CD4-positive, alpha-beta T cell treated with Interleukin-4 for 1 hour (primary cell): ENCODE measurements around the gene NYAP1.
"Not testable (repeated sequence)": the region's sequence is repeated elsewhere in the genome, so short reads cannot be mapped to it uniquely, and the experiment has no call there.

ENCODE experiments used
- DNase-seq, 2 donors: peaks; one replicate each; pipeline ENCODE4 v3.0.0-alpha.2; 2020 to 2022

NYAP1 gene

DNA sequence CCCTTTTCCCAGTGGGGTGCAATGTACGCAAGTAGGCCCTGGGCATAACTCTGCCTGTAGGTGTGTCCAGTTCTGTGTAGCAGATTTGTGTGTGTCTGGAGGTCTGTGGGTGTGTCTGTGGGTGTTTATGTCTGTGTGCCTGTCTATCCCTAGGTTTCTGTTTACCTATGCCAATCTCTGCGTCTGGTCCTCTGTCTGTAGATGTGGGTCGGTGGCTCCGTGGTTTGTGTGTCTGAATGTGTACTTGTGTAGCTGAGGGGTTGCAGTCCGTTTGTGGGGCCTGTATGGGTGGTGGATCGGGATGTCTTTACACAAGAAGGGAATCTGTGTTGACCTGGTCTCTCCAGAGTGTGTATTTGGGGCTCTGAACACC lies 932 bp downstream of the NYAP1 start:
- no peak for DNase-seq

DNA sequence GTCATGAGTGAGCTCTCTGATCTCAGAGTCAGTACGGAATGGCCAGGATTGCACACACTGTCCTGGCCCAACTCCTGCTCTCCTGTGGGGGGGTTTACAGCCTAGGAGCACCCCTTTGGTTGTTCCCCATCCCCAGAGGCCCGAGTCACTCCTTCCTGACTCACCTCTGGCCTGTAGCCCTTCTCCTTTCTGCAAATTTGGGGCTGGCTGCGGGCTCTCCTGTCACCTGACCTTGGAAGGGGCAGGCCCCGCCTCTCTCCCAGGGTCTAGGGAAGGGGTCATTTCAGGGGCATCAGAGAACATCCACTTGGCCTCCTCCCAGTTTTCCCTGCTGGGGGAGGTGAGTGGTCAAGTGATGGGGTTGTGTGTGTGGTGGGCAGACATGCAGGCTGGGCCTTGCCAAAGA lies 1.7 kb downstream of the NYAP1 start:
- no peak for DNase-seq

DNA sequence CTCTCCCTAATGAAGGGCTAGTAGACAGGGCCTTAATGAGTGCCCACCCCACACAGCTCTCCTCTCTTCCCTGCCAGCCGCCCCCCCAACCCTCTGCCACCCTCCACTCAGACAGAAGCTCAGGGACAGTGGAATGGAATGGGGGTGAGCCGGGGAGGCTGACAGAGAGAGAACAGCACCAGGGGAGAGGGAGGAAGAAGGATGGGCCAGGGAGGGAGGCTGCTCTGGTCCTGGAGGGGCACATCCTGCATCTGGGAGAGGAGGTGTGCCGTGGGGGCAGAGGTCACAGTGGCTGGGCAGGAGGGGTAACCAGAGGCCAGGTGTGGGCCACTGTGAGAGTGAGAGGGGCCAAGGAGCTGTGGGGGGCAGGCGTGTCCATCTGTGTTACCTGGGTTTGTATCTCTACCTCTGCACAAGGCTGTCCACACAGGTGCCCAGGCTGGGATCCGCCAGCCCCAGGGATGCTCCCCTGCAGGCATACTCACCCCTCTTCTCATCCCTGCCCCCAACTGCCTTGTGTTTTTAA lies 2.4 kb downstream of the NYAP1 start:
- no peak for DNase-seq

DNA sequence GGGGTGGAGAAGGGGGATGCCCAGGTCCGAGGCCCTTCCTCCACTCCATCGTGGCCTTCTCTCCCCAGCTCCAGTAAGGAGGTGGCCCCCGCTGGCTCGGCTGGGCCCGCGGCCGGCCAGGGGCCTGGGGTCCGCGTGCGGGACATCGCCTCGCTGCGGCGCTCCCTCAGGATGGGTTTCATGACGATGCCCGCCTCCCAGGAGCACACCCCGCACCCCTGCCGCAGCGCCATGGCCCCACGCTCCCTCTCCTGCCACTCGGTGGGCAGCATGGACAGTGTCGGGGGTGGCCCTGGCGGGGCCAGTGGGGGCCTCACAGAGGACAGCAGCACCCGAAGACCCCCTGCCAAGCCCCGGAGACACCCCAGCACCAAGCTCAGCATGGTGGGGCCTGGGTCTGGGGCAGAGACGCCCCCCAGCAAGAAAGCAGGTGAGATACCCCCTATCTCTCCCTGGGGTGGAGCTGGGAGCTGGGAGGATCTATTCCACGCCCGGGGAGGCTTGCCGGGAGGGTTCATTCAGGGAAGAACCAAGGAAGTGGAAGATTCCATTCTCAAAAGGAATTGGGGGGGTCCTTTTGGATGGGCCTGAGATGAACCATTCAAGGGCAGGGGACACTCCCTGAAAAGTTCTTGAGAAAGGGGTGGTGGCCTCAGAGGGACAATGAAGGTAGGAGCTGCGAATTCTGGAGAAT lies 3.2 kb downstream of the NYAP1 start:
- DNase-seq, result no peak

DNA sequence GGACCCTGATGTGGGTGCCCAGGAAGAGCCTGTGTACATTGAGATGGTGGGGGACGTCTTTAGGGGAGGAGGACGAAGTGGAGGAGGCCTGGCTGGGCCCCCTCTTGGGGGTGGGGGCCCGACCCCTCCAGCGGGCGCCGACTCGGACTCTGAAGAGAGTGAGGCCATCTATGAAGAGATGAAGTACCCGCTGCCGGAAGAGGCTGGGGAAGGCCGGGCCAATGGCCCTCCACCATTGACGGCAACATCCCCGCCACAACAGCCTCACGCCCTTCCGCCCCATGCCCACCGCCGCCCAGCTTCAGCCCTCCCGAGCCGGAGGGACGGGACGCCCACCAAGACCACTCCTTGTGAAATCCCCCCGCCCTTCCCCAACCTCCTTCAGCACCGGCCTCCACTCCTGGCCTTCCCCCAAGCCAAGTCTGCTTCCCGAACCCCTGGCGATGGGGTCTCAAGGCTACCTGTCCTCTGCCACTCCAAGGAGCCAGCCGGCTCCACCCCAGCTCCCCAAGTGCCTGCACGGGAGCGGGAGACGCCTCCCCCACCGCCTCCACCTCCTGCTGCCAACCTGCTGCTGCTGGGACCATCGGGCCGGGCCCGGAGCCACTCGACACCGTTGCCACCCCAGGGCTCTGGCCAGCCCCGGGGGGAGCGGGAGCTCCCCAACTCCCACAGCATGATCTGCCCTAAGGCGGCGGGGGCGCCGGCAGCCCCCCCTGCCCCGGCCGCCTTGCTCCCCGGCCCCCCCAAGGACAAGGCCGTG lies 4.8 kb downstream of the NYAP1 start:
- no peak for DNase-seq

DNA sequence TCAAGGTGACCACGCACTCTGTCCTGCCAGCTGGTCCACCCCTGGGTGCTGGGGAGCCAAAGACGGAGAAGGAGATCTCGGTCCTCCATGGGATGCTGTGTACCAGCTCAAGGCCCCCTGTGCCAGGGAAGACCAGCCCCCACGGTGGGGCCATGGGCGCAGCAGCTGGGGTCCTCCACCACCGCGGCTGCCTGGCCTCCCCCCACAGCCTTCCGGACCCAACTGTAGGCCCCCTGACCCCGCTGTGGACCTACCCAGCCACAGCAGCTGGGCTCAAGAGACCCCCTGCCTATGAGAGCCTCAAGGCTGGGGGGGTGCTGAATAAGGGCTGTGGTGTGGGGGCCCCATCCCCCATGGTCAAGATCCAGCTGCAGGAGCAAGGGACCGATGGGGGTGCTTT lies 5.4 kb downstream of the NYAP1 start:
- DNase-seq, result no peak

DNA sequence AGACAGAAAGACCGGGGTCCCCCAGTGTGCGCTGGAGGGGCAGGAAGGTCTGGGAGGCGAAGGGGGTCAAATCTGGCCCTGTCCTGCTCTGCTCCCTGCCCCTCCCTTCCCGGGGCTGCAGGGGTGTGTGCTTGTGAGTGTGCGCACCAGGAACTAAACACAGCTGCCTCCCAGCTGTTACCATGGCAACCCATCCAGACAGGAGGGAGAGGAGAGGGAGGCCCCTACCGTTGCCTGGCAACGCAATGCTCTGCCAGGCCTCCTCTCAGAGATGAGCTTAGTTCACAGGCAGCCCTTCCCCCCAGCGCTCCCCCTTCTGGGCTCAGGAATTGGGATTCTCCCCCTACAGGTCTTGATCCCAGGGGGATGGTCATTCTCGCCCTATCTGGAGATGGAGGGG lies 6.1 kb downstream of the NYAP1 start:
- DNase-seq, result peak; percentile 46 to 56

DNA sequence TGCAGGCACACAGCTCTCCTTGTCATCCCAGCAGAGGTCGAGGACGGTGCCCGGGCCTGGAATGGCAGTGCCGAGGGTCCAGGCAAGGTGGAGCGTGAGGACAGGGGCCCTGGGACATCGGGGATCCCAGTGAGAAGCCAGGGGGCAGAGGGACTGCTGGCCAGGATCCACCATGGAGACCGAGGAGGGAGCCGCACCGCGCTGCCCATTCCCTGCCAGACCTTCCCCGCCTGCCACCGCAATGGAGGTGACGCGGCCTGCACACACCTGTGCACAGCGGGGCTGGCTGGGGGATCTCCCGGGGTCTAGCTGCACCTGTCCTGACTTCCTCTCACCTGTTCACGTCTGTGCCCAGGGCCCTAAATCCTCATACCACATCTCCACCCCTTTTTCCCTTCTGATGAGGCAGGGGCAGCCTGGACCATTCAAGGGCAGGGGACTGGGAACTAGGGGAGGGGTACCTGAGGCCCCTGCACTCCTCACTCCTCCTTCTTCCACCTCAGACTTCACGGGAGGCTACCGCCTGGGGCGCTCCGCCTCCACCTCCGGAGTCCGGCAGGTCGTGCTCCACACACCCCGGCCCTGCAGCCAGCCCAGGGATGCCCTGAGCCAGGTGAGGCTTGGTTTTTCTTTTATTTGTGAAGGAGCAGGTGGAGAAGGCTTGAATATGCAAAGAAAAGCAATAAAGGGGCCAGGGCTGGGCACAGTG lies 6.9 kb downstream of the NYAP1 start:
- DNase-seq, result no peak

DNA sequence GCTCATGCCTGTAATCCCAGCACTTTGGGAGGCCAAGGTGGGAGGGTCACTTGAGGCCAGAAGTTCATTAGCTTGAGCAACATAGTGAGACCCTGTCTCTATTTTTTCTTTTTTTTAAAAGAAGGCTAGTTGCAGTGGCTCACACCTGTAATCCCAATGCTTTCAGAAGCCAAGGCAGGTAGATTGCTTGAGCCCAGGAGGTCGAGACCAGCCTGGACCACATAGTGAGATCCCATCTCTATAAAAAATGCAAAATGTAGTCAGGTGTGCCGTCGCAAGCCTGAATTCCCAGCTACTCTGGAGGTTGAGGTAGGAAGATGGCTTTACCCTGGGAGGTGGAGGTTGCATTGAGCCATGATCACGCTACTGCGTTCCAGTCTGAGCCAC lies 7.5 kb downstream of the NYAP1 start:
- no peak for DNase-seq

DNA sequence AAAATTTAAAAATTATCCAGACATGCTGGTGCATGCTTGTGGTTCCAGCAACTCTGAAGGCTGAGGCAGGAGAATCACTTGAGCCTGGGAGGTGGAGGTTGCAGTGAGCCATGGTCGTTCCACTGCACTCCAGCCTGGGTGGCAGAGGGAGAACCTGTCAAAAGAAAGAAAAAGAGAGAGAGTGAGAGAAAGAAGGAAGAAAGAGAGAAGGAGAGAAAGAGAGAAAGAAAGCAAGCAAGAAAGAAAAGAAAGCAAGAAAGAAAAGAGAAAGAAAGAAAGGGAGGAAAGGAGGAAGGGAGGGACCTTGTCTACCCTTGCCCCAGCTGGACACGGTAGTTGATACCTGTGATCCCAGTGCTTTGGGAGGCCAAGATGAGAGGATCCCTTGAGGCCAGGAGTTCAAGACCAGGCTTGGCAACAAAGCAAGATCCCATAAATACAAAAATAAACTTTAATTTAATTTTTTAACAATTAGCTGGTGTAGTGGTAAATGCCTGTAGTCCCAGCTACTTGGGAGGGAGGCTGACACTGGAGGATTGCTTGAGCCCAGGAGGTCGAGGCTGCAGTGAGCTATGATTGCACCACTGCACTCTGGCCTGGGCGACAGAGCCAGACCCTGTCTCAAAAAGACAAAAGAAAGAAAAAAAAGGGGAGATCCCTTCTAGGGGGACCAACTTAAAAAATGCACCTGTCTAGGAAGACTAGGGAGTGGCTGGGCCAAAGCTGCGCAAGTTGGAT lies 9.2 kb downstream of the NYAP1 start:
- no peak for DNase-seq

DNA sequence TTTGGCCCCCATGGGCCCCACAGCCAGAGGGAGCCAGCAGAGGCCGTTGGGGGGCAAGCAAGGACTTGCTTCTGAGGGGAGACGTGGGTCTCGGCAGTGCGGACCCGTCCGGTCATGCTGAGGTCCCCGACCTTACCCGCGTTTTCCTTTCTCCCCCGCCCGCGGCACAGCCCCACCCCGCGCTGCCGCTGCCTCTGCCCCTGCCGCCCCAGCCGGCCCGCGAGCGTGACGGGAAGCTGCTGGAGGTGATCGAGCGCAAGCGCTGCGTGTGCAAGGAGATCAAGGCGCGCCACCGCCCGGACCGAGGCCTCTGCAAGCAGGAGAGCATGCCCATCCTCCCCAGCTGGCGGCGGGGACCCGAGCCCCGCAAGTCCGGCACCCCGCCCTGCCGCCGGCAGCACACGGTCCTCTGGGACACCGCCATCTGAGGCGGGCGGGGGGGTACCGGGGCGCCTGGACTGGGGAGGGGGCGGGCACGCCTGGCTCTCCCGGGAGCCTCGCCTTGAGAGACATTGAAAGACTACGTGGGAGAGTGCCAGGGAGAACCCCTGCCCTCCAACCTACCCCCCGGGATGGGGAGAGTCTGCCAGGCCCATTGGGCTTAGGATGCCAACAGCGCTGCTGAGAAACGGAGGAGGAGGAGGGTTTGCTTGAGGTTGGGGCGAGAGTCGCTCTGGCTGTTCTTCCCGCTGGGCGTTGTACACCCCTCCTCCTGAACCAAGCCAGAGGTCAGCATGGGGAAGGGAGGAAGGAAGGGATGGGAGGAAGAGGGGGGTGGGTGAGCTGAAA lies 9.9 kb downstream of the NYAP1 start:
- DNase-seq, result peak; percentile 33 to 44

DNA sequence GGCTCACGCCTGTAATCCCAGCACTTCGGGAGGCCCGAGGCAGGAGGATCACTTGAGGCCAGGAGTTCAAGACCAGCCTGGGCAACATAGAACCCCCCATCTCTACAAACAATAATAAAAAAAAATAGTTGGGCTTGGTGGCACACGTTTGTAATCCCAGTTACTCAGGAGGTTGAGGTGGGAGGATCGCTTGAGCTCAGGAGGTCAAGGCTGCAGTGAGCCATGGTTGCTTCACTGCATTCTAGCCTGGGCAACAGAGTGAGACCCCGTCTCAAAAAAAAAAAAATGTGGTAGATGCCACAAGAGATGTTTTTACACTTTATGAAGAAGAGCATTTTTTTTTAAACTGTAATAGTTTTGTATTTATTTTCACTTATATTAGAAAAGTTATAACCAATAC lies 12.8 kb downstream of the NYAP1 start:
- no peak for DNase-seq

DNA sequence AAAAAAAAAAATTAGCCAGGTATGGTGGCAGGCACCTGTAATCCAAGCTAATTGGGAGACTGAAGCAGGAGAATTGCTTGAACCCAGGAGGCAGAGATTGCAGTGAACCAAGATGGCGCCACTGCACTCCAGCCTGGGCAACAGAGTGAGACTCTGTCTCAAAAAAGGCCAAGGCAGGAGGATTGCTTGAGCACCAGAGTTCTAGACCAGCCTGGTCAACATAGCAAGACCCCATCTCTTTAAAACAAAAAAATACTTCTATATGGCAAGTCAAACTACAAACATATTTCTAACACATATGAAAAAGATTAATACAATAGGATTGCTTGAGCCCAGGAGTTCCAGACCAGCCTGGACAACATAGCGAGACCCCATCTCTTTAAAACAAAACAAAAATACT lies 17.0 kb downstream of the NYAP1 start:
- DNase-seq, result not testable (repeated sequence)

DNA sequence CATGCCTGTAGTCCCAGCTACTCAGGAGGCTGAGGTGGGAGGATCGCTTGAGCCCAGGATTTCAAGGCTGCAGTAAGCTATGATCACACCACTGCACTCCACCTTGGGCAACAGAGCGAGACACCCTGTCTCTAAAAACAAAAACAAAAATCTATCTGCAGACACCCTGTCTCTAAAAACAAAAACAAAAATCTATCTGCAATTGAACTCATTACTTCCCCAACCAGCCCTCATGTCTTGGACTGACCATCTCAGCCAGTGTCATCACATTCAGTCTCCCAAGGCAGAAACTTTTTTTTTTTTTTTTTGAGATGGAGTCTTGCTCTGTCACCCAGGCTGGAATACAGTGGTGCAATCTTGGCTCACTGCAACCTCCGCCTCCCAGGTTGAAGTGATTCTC lies 20.3 kb downstream of the NYAP1 start:
- not testable (repeated sequence) for DNase-seq

DNA sequence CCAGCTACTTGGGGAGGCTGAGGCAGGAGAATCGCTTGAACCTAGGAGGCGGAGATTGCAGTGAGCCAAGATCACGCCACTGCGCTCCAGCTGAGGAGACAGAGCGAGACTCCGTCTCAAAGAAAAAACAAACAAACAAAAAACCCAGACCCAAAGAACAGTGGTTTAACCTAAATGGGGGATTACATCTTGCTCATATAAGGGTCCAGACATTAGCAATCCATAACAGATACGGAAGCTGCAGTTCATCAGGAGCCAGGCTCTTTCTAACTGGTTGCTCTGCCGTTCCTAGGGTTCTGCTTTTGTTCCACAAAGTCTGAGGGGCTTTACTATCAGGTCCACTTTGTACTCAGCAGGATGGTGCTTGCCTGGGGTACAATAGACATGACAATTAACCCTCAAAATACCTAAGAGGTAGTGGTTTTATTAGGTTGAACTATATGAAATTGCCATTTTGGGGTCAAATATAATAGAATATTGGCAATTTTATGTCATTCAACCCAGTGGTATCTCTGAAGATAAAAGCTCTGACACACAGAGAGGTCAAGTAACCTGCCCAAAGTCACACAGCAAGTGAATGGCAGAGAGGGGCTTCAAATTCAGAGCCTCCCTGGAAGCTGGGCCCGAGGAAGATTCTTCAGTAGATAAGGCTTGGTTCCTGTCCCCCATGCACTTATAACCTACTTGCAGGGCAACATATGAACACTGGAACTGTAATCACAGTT lies 21.3 kb downstream of the NYAP1 start:
- no peak for DNase-seq

DNA sequence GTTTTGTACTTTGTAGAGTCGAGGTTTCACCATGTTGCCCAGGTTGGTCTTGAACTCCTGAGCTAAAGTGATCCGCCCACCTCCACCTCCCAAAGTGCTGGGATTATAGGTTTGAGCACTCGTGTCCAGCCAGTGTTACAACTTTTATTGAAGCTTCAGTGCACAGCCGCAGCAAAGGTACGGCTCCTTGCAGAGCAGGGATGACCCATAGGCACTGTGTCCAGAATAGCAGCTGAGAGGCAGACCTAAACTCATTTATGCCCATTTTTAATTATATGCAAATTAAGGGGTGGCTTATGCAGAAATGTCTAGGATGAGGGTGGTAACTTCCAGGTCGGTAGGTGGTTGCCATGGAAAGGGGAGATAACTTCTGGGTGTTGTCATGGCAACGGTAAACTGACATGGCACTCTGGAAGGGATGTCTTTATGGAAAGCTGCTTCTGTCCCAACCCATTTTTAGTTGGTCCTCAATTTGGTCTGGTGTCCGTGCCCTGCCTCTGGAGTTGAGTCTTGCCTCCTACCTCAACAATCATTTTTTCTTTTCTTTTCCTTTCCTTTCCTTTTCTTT lies 22.7 kb downstream of the NYAP1 start:
- DNase-seq, result no peak

DNA sequence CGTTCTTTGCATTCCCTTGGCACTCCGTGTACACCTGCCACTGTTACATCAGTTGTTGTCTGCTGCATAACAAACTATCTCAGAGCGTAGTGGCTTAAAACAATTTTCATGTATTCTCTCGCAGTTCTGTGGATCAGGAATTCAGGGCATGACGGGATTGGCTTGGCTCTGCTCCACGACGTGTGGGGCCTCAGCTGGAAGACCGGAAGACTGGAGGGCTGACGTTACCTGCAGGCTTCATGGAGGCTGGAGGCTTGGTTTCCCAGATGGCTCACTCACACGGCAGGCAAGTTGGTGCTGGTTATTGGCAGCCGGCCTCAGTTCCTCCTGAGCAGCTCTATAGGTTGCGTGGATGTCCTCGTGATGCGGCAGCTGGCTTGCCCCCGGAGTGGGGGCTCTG lies 25.5 kb downstream of the NYAP1 start:
- no peak for DNase-seq

DNA sequence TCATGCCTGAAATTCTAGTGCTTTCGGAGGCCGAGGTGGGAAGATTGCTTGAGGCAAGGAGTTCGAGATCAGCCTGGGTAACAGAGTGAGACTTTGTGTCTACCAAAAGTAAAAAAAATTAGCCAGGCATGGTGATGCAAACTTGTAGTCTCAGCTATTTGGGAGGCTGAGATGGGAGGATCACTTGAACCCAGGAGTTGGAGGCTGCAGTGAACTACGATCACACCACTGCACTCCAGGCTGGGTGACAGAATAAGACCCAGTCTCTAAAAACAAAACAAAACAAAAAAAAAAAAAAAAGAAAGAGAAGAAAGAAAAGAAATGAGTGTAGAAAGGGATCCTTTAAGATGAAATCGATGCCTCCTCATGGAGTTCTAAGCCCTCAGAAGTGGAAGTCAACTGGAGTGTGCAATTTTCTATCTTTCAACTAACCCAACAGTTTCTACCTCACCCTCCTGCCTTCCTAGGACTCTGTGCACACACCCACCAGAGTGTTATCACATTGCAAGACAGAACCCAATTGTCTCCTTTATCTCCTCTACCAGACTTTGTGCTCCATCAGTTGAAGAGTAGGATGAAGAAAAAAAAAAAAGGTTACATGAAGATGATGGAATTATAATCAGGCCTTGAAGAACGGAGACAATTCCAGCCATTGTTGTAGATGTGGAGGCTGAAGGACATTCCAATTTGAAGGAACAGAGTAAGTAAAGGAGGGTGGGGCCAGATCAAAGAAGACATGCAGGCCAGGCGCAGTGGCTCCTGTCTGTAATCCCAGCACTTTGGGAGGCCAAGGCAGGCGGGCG lies 26.9 kb downstream of the NYAP1 start:
- no peak for DNase-seq

DNA sequence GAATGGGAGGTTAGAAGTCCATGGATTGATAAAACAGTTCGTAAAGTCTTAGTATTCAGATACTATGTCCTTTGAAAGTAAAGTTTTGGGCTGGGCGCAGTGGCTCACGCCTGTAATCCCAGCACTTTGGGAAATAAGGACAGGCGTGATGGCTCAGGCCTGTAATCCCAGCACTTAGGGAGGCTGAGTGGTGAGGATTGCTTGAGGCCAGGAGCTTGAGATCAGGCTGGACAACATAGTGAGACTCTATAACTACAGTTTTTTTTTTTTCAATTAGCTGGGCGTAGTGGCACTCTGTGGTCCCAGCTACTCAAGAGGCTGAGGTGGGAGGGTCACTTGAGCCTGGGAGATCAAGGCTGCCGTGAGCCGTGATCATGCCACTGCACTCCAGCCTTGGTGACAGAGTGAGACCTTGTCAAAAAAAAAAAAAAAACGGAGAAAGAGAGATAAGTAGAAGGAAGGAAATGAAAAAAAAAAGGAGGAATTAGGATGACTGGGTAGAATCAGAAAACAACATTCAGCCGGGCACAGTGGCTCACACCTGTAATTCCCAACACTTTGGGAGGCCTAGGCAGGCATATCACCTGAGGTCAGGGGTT lies 29.6 kb downstream of the NYAP1 start:
- DNase-seq, result no peak

DNA sequence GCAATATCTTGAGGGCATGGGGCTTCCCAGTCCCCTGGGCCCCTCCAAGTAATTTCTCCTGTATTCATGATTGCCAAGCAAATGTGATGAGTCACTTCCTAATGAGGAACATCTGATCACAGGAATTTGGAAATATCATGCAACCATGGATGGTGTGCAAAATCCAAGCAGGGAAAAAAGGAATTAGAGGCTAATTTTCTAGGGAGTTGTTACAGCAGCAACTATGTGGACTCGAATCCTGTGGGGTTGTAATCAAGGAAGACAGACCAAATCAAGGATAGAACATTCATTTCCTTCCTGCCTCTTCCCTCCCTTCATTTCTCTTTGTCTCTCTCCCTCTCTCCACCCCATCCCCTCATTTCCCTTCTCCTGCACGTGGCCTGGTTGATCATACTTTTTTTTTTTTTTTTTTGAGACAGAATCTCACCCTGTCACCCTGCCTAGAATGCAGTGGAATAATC lies 31.4 kb downstream of the NYAP1 start:
- DNase-seq, result no peak
